Colonic mucosa (tissue), 4 donors: ENCODE data around the gene SMARCAD1. TPM values are rescaled to one million over a fixed set of nuclear protein-coding genes. Genes with fewer than 3 reads are reported as not detected.

Experiments used
- DNase-seq: peaks from one replicate; pipeline ENCODE4 v3.0.0-alpha.2; 2020
- H3K27ac ChIP-seq: fragments of 200-600 bp; one replicate; pipeline ENCODE4 v1.8.0; 2021
- H3K27me3 ChIP-seq: fragments of 200-600 bp; one replicate; pipeline ENCODE4 v1.8.0; 2021
- H3K36me3 ChIP-seq: fragments of 200-600 bp; one replicate; pipeline ENCODE4 v1.8.0; 2021
- H3K4me1 ChIP-seq: fragments of 200-600 bp; one replicate; pipeline ENCODE4 v1.8.0; 2021; ENCODE audit warnings: mild to moderate bottlenecking
- H3K4me3 ChIP-seq: fragments of 200-600 bp; one replicate; pipeline ENCODE4 v1.8.0; 2021
- H3K9ac ChIP-seq, 2 donors: one replicate each; pipeline ENCODE4 v1.7.0; 2013; ENCODE audit warnings: control low read depth in 2 of 2, low read depth in 2 of 2, low read length in 2 of 2
- H3K9me3 ChIP-seq: fragments of 200-600 bp; one replicate; pipeline ENCODE4 v1.8.0; 2021
- CTCF ChIP-seq: fragments of 200-600 bp; IDR thresholded peaks from one replicate; pipeline ENCODE4 v1.8.0; 2022; ENCODE audit warnings: antibody characterized with exemption, mild to moderate bottlenecking
- intact Hi-C: fragments of 100-400 bp; cut with DNase I; formaldehyde crosslinking; loops from one replicate; pipeline ENCODE4 v1.14.1; 2022
- total RNA-seq, 2 donors: library from RNA; stranded (reverse); fragmentation: NEBNext Ultra II Directional in 1 of 2; extraction: Animal tissue kit (Norgen Biotek cat#: 25700) in 1 of 2; gene quantifications; one replicate each; pipeline ENCODE4 v1.2.1, GENCODE V29; 2021
- donor health status: healthy.
- donor health status: DM: no; HTN: no; CAD: no.
- donor health status: DM: no; HTN: no; CAD: no.

The SMARCAD1 gene
- total RNA-seq, 2 donors from 2014 or later: 15.3 to 18.2 TPM

GRCh38 chr4:94325835-94326234 is 118.2 kb downstream of the SMARCAD1 start:
- TF ChIP-seq CTCF: no peak
- H3K36me3 ChIP-seq: no peaks in the 10 kb centered on the region
- H3K27me3 ChIP-seq: no peaks in the 10 kb centered on the region
- no peak overlapping the region for H3K9ac ChIP-seq
- intact Hi-C loops: no loop called here
- no peak overlapping the region for H3K27ac ChIP-seq
- H3K4me1 ChIP-seq: no peaks in the 10 kb centered on the region
- no peak overlapping the region for H3K4me3 ChIP-seq
- no peaks in the 10 kb centered on the region for H3K9me3 ChIP-seq
- DNase-seq: no peak

GRCh38 chr4:94329933-94330332 is 122.3 kb downstream of the SMARCAD1 start:
- no peak for DNase-seq
- intact Hi-C loops: no loop called here
- H3K4me3 ChIP-seq: no peak overlapping the region
- H3K27me3 ChIP-seq: no peaks in the 10 kb centered on the region
- H3K9me3 ChIP-seq: no peaks in the 10 kb centered on the region
- no peaks in the 10 kb centered on the region for H3K36me3 ChIP-seq
- H3K4me1 ChIP-seq: no peaks in the 10 kb centered on the region
- no peak for TF ChIP-seq CTCF
- H3K27ac ChIP-seq: no peak overlapping the region
- no peak overlapping the region for H3K9ac ChIP-seq

- Histone ChIP-seq H3K9me3 (no peaks in the 10 kb centered on the region), H3K9ac (no peak overlapping the region), H3K4me3 (no peak overlapping the region), H3K36me3 (no peaks in the 10 kb centered on the region), H3K27me3 (no peaks in the 10 kb centered on the region), H3K4me1 (no peaks in the 10 kb centered on the region), H3K27ac (no peak overlapping the region)
- no peak for DNase-seq
- intact Hi-C loops: no loop called here
- TF ChIP-seq CTCF: no peak
Measured at GRCh38 chr4:94332983-94333590, 125.4 kb downstream of the SMARCAD1 start.

- no peak overlapping the region for H3K4me3 ChIP-seq
- no peak overlapping the region for H3K27ac ChIP-seq
- H3K9ac ChIP-seq: no peak overlapping the region
- DNase-seq: no peak
- H3K4me1 ChIP-seq: no peaks in the 10 kb centered on the region
- H3K36me3 ChIP-seq: no peaks in the 10 kb centered on the region
- no peaks in the 10 kb centered on the region for H3K27me3 ChIP-seq
- no peaks in the 10 kb centered on the region for H3K9me3 ChIP-seq
- TF ChIP-seq CTCF: no peak
- intact Hi-C loops: no loop called here
Measured at GRCh38 chr4:94333866-94334265, 126.2 kb downstream of the SMARCAD1 start.

GRCh38 chr4:94334476-94334875 is 126.8 kb downstream of the SMARCAD1 start:
- Histone ChIP-seq H3K27me3 (no peaks in the 10 kb centered on the region), H3K9ac (no peak overlapping the region), H3K9me3 (no peaks in the 10 kb centered on the region), H3K36me3 (no peaks in the 10 kb centered on the region), H3K27ac (no peak overlapping the region), H3K4me1 (no peaks in the 10 kb centered on the region), H3K4me3 (no peak overlapping the region)
- no peak for TF ChIP-seq CTCF
- no peak for DNase-seq
- intact Hi-C loops: no loop called here
